Testis (tissue), 3 donors: ENCODE results near the gene FHOD3. TPM values are rescaled to one million over a fixed set of nuclear protein-coding genes. Genes with fewer than 3 reads are reported as not detected.
A peak's percentile ranks its signal among the peaks of the same experiment; 100 is the strongest.

ENCODE experiments used
- DNase-seq: peaks from one replicate; pipeline ENCODE4 v3.0.0-alpha.2; 2019
- H3K27ac ChIP-seq, 2 donors: fragments of 200-600 bp; sonication (generic); one replicate each; pipeline ENCODE4 v1.5.1; 2019
- H3K27me3 ChIP-seq: fragments of 200-600 bp; sonication (generic); one replicate; pipeline ENCODE4 v1.5.1; 2019
- H3K36me3 ChIP-seq: fragments of 200-600 bp; sonication (generic); one replicate; pipeline ENCODE4 v1.5.1; 2017; ENCODE audit warnings: low read depth; ENCODE audit errors: missing control alignments
- H3K4me1 ChIP-seq: fragments of 200-600 bp; sonication (generic); one replicate; pipeline ENCODE4 v1.5.1; 2019
- H3K4me3 ChIP-seq, 2 donors: fragments of 200-600 bp; sonication (generic); one replicate each; pipeline ENCODE4 v1.5.1; 2017 to 2019
- H3K9me3 ChIP-seq: fragments of 200-600 bp; sonication (generic); one replicate; pipeline ENCODE4 v1.5.1; 2017
- CTCF ChIP-seq, 3 experiments: fragments of 450-650 bp in 2 of 3; fragments of 200-600 bp in 1 of 3; sonication (generic) in 1 of 3; IDR thresholded peaks; one replicate each; pipeline ENCODE4 v1.5.1; 2016 to 2019; ENCODE audit warnings: antibody characterized with exemption in 3 of 3, mild to moderate bottlenecking in 2 of 3, moderate library complexity in 1 of 3
- POLR2A ChIP-seq: fragments of 450-650 bp; IDR thresholded peaks from one replicate; pipeline ENCODE4 v1.6.1; 2017; ENCODE audit warnings: antibody characterized with exemption, mild to moderate bottlenecking, moderate library complexity
- WGBS, 2 donors: methylation state at CpG; one replicate each; pipeline ENCODE4 v1.1.5; 2018; 5-methylcytosine and 5-hydroxymethylcytosine counted together
- intact Hi-C: fragments of 100-400 bp; cut with DNase I; formaldehyde crosslinking; loops from one replicate; pipeline ENCODE4 v1.15.1; 2023; ENCODE audit warnings: low total_unique reads
- polyA plus RNA-seq: library from polyadenylated mRNA; stranded (reverse); fragments of 350-450 nt; fragmentation: Illumina TruSeq; extraction: RNeasy Lipid Tissue Mini Kit (QIAGEN cat#74804); gene quantifications from one replicate; pipeline ENCODE4 v1.2.3, GENCODE V29; 2014; ENCODE audit warnings: low read depth, low replicate concordance; ENCODE audit not compliant: insufficient read depth
- total RNA-seq, 2 donors: library from RNA; depleted of rRNA; stranded (reverse); fragments of >200 nt; gene quantifications; one replicate each; pipeline ENCODE4 v1.2.3, GENCODE V29; 2016

Gene FHOD3
- total and polyA plus RNA-seq, 3 donors from 2014 or later, result 6.5 to 46.8 (median 37.3) TPM

DNA sequence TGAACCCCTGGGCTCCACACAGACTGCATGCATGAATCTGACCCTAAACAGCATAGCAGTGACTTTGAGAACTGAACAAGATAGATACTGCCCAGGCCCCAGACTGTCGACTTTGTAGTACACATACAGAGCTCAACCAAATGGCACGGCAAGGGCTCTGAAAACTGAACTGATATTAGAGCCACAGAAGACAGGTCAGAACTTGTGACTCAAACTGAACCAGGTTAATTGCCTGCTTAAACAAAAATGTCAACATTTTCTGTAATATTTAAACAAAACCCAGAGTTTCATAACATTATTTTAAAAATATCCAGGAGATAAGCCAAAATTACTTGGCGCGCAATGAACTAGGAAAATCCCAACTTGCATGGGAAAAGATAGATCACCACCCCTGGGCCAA lies 271.0 kb downstream of the FHOD3 start:
- intact Hi-C loops, result no loop called here
- H3K36me3 ChIP-seq, result no peaks in the 10 kb centered on the region
- H3K4me3 ChIP-seq, result no peak overlapping the region
- H3K27ac ChIP-seq, result no peak overlapping the region
- TF ChIP-seq POLR2A (no peak), CTCF (IDR thresholded peaks at IDR 0.05) (no peak)
- no peaks in the 10 kb centered on the region for H3K4me1 ChIP-seq
- 95 to 98% methylated on average over 4 of the region's 4 CpGs for WGBS, 2 donors
- DNase-seq, result no peak
- H3K9me3 ChIP-seq, result no peaks in the 10 kb centered on the region
- no peaks in the 10 kb centered on the region for H3K27me3 ChIP-seq

DNA sequence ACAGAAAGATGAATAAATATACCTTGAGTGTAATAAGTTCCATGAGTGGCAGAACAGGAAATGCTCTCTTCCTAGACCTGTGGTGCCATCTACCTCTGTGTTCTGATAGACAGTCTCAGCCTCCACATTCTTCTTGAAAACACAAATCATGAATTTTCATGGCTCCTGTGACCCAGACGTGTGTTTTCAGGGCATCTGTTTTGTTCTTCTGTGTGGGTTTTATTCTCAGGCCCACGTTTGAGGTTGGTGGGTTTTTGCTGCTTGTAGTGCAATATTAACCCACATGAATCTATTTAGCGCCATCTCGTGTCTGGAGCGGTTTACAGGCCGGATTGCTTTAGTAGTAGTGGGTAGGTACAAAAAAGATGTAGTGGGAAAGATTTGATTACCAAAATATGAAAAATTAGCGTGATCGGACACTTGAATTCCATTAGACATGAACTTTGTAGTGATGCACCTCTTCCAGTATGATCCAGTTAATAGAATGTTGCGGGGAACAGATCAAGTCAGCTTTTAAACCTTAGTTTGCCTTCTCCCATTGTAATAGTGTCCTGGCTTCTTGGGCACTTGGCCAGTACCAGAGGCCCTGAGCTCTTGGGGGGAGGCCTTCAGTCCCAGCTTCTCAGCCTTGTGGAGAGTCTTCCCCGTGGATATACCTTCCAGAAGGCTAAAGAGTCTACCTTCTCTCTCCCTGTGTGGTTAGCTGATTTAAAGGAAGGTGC lies 274.8 kb downstream of the FHOD3 start:
- no peaks in the 10 kb centered on the region for H3K9me3 ChIP-seq
- DNase-seq, result peak; percentile 72
- WGBS, 2 donors, result 50 to 52% methylated on average over 10 of the region's 10 CpGs
- intact Hi-C loops, result no loop called here
- H3K36me3 ChIP-seq, result no peaks in the 10 kb centered on the region
- H3K4me1 ChIP-seq, result no peaks in the 10 kb centered on the region
- H3K27me3 ChIP-seq, result no peaks in the 10 kb centered on the region
- no peak for TF ChIP-seq POLR2A
- no peak for TF ChIP-seq CTCF (IDR thresholded peaks at IDR 0.05)
- H3K27ac ChIP-seq, result no peak overlapping the region
- H3K4me3 ChIP-seq, result no peak overlapping the region

DNA sequence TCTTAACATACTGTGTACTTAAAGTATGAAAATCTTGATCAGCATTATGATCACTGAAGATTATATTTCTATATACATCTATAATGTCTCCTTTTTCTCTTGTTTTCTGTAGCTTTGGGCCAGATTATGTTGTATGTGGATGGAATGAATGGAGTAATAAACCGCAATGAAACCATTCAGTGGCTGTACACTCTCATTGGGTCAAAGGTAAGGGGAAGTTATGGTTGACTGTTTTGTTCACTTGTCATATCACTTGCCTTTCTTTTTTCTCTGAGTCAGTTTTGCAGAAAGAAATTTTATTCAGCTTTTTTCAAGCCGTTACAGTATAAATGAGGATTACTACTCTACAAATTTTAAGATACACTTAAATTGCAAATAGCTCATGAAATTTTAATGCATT lies 278.8 kb downstream of the FHOD3 start:
- H3K9me3 ChIP-seq, result no peaks in the 10 kb centered on the region
- no peaks in the 10 kb centered on the region for H3K4me1 ChIP-seq
- TF ChIP-seq POLR2A, result no peak
- no peak for TF ChIP-seq CTCF (IDR thresholded peaks at IDR 0.05)
- H3K36me3 ChIP-seq, result no peaks in the 10 kb centered on the region
- no peak overlapping the region for H3K4me3 ChIP-seq
- no peak for DNase-seq
- intact Hi-C loops, result no loop called here
- no peaks in the 10 kb centered on the region for H3K27me3 ChIP-seq
- H3K27ac ChIP-seq, result no peak overlapping the region
- 94 to 95% methylated on average over 2 of the region's 2 CpGs for WGBS, 2 donors

- Histone ChIP-seq H3K27me3 (no peaks in the 10 kb centered on the region), H3K4me3 (no peak overlapping the region), H3K4me1 (no peaks in the 10 kb centered on the region), H3K36me3 (no peaks in the 10 kb centered on the region), H3K27ac (no peak overlapping the region), H3K9me3 (no peaks in the 10 kb centered on the region)
- DNase-seq, result no peak
- 47 to 51% methylated on average over 2 of the region's 2 CpGs for WGBS, 2 donors
- intact Hi-C loops, result no loop called here
- no peak for TF ChIP-seq CTCF (IDR thresholded peaks at IDR 0.05)
- no peak for TF ChIP-seq POLR2A
Measured at GRCh38 chr18:36578871-36579710, 281.6 kb downstream of the FHOD3 start.
